Measurements from ENCODE around the gene PCBP2. TPM values are rescaled to one million over a fixed set of nuclear protein-coding genes. Genes with fewer than 3 reads are reported as not detected.

The PCBP2 gene
- total RNA-seq, 1 donor from 2014 or later, result 1,084 TPM

DNA sequence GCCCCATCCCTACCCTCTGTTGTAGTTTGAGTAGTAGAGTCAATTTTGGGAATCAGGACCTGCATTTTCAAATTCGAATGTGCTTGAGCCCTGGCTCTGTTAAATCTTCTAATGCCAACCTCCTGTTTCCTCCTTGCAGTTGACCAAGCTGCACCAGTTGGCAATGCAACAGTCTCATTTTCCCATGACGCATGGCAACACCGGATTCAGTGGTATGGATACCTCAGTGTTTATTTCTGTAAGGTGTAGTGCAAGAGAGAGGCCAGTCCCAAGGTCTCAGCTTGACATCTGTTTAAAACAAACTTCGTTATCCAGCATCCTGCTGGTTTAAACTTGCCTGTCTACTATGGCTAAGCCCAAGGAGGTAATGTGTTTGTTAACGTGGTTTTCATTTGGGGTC is 15.2 kb downstream of the PCBP2 start:
- Mint-ChIP-seq H3K27me3 (ENCODE audit: unreplicated experiment) (no peaks in the 10 kb centered on the region), H3K27ac (ENCODE audit: unreplicated experiment) (peak overlapping the region; percentile 48), H3K36me3 (ENCODE audit: low read depth, unreplicated experiment) (peaks cover 62% of the 10 kb centered on the region), H3K4me3 (ENCODE audit: unreplicated experiment) (peak overlapping the region; percentile 66), H3K9me3 (ENCODE audit: unreplicated experiment) (no peaks in the 10 kb centered on the region), H3K4me1 (ENCODE audit: unreplicated experiment) (peaks cover 32% of the 10 kb centered on the region)
- TF ChIP-seq, protein P1, sequence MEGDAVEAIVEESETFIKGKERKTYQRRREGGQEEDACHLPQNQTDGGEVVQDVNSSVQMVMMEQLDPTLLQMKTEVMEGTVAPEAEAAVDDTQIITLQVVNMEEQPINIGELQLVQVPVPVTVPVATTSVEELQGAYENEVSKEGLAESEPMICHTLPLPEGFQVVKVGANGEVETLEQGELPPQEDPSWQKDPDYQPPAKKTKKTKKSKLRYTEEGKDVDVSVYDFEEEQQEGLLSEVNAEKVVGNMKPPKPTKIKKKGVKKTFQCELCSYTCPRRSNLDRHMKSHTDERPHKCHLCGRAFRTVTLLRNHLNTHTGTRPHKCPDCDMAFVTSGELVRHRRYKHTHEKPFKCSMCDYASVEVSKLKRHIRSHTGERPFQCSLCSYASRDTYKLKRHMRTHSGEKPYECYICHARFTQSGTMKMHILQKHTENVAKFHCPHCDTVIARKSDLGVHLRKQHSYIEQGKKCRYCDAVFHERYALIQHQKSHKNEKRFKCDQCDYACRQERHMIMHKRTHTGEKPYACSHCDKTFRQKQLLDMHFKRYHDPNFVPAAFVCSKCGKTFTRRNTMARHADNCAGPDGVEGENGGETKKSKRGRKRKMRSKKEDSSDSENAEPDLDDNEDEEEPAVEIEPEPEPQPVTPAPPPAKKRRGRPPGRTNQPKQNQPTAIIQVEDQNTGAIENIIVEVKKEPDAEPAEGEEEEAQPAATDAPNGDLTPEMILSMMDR (IDR thresholded peaks at IDR 0.05; ENCODE audit: unreplicated experiment), result no peak
- DNase-seq (ENCODE audit: low spot score), result no peak

DNA sequence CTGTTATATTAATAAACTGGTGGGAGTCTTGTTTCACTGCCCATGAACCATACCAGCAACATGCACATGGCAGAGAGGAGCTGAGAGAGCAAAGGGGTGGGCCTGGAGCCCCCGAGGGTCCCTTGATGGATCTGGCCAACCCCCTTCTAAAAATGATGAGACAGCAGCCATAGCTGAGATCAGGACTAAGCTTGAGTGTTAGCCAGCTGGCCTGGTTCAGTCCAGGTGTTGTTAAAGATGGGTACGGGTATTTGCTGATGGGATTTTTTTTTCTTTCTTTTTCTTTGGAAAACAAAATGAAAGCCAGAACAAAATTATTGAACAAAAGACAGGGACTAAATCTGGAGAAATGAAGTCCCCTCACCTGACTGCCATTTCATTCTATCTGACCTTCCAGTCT is 16.0 kb downstream of the PCBP2 start:
- peak overlapping the region; percentile 21 for H3K4me3 Mint-ChIP-seq (ENCODE audit: unreplicated experiment)
- H3K9me3 Mint-ChIP-seq (ENCODE audit: unreplicated experiment), result no peaks in the 10 kb centered on the region
- TF ChIP-seq, protein P1 (IDR thresholded peaks at IDR 0.05; ENCODE audit: unreplicated experiment), result no peak
- DNase-seq (ENCODE audit: low spot score), result no peak
- H3K4me1 Mint-ChIP-seq (ENCODE audit: unreplicated experiment), result peaks cover 27% of the 10 kb centered on the region
- H3K27me3 Mint-ChIP-seq (ENCODE audit: unreplicated experiment), result no peaks in the 10 kb centered on the region
- no peak overlapping the region for H3K27ac Mint-ChIP-seq (ENCODE audit: unreplicated experiment)
- peaks cover 57% of the 10 kb centered on the region for H3K36me3 Mint-ChIP-seq (ENCODE audit: low read depth, unreplicated experiment)

DNA sequence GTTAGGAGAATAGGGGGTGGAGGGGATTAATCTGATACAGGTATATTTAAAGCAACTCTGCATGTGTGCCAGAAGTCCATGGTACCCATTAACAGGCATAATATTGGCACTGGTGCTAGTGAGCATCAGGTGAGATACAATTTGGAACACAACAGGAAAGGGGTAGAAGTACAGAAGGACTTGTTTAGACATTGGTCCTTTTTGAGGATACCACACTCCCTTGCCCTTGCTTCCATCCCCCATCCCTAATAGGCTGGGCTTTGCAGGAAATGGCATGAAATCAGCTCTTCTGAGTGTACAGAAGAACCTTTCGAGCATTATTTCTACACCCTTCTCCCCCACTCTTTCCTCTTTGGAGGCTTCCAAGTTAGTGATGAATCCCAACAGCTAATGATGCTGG is 16.4 kb downstream of the PCBP2 start:
- Mint-ChIP-seq H3K36me3 (ENCODE audit: low read depth, unreplicated experiment) (peaks cover 54% of the 10 kb centered on the region), H3K9me3 (ENCODE audit: unreplicated experiment) (no peaks in the 10 kb centered on the region), H3K4me3 (ENCODE audit: unreplicated experiment) (peak overlapping the region; percentile 27)

DNA sequence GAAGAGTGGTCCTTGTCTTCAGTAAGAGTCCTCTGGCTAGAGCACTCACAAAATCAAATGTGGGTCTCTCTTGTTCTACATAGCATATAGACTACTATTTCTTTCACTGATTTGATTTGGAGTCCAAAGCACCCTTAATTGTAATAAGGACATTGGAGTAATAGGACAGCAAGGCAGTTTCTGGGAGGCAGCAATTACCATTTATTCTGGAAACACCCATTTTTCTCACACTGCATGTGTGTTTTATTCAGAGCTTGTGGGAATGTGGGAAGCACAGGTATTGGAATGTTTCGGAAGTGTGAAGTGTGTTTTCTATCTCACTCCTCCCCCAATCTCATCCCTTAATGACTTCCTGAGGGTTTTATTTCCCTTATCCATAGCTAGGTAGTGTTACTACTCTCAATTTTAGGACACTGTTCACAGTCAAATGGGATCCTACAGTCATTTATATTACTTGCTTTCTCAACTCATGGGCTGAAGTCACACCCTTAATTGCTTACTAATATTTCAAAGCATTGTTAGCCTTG is 20.2 kb downstream of the PCBP2 start:
- Mint-ChIP-seq H3K9me3 (ENCODE audit: unreplicated experiment) (no peaks in the 10 kb centered on the region), H3K36me3 (ENCODE audit: low read depth, unreplicated experiment) (peaks cover 61% of the 10 kb centered on the region), H3K4me1 (ENCODE audit: unreplicated experiment) (peaks cover 11% of the 10 kb centered on the region), H3K4me3 (ENCODE audit: unreplicated experiment) (no peak overlapping the region), H3K27me3 (ENCODE audit: unreplicated experiment) (no peaks in the 10 kb centered on the region), H3K27ac (ENCODE audit: unreplicated experiment) (peak overlapping the region; percentile 21)
- no peak for DNase-seq (ENCODE audit: low spot score)
- TF ChIP-seq, protein P1 (IDR thresholded peaks at IDR 0.05; ENCODE audit: unreplicated experiment), result no peak

More for the DNA sequence above, 16.4 kb downstream of the PCBP2 start:
- Mint-ChIP-seq H3K27me3 (ENCODE audit: unreplicated experiment) (no peaks in the 10 kb centered on the region), H3K4me1 (ENCODE audit: unreplicated experiment) (peaks cover 24% of the 10 kb centered on the region), H3K27ac (ENCODE audit: unreplicated experiment) (no peak overlapping the region)
- TF ChIP-seq, protein P1 (IDR thresholded peaks at IDR 0.05; ENCODE audit: unreplicated experiment), result no peak
- no peak for DNase-seq (ENCODE audit: low spot score)

DNA sequence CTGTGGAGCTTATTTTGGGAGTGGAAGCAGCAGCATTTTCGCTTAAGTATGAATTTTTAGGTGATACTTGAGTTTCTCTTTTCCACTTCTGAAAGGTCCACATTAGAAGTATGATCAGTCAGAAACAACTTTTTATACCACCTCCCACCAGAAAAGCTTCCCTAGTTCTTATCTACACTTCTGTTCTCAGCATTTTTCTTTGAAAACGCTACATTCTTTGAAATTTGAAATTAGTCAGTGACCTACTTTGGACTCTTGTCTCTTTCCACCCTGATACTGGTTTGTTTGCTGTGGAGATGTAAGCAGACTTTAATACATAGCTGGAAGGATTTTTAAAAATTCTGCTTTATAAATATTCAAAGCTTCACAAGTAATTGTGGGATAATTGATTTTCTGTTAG is 22.2 kb downstream of the PCBP2 start:
- Mint-ChIP-seq H3K4me3 (ENCODE audit: unreplicated experiment) (no peak overlapping the region), H3K4me1 (ENCODE audit: unreplicated experiment) (peaks cover 11% of the 10 kb centered on the region), H3K27me3 (ENCODE audit: unreplicated experiment) (no peaks in the 10 kb centered on the region), H3K36me3 (ENCODE audit: low read depth, unreplicated experiment) (peaks cover 45% of the 10 kb centered on the region), H3K27ac (ENCODE audit: unreplicated experiment) (no peak overlapping the region), H3K9me3 (ENCODE audit: unreplicated experiment) (no peaks in the 10 kb centered on the region)
- TF ChIP-seq, protein P1 (IDR thresholded peaks at IDR 0.05; ENCODE audit: unreplicated experiment), result no peak
- DNase-seq (ENCODE audit: low spot score), result no peak
